ENCODE measurements around the gene AGFG2.

AGFG2 gene

GRCh38 chr7:100586266-100587025 lies 47.4 kb downstream of the AGFG2 start, which contains the start of gene FBXO24:
Gene FBXO24 (plus strand): TSS chr7:100586328. CDS start chr7:100586626, 298 bp downstream.
- DNase-seq = peak; percentile 100

- no peak for DNase-seq
These were observed 49.4 kb downstream of the AGFG2 start for GRCh38 chr7:100588438-100588837.

- no peak for DNase-seq
These were observed 50.4 kb downstream of the AGFG2 start for GRCh38 chr7:100589341-100589947.

GRCh38 chr7:100590077-100590737 lies 51.2 kb downstream of the AGFG2 start:
- no peak for DNase-seq

GRCh38 chr7:100591596-100591995 lies 52.6 kb downstream of the AGFG2 start:
- no peak for DNase-seq

- no peak for DNase-seq
These were observed 56.2 kb downstream of the AGFG2 start for GRCh38 chr7:100595188-100595587.

GRCh38 chr7:100598425-100598824 lies 59.4 kb downstream of the AGFG2 start:
- no peak for DNase-seq

GRCh38 chr7:100599911-100600729 lies 61.1 kb downstream of the AGFG2 start:
- DNase-seq = no peak

- DNase-seq = no peak
These were observed 61.7 kb downstream of the AGFG2 start for GRCh38 chr7:100600730-100601038.

GRCh38 chr7:100602889-100603725 lies 64.1 kb downstream of the AGFG2 start:
- DNase-seq = no peak

GRCh38 chr7:100603726-100604027 lies 64.7 kb downstream of the AGFG2 start:
- DNase-seq = no peak

GRCh38 chr7:100604028-100604975 lies 65.3 kb downstream of the AGFG2 start:
- DNase-seq = peak in 1 of 2 donors; percentile 37

- no peak for DNase-seq
These were observed 66.2 kb downstream of the AGFG2 start for GRCh38 chr7:100604976-100605911.

GRCh38 chr7:100606313-100606712 lies 67.3 kb downstream of the AGFG2 start:
- no peak for DNase-seq

- no peak for DNase-seq
These were observed 68.1 kb downstream of the AGFG2 start for GRCh38 chr7:100607111-100607510.

- DNase-seq = no peak
These were observed 71.0 kb downstream of the AGFG2 start for GRCh38 chr7:100609958-100610357.

- peak; percentile 98 to 99 for DNase-seq
These were observed 73.2 kb downstream of the AGFG2 start, which contains the start of gene MOSPD3 for GRCh38 chr7:100611983-100612729. Gene MOSPD3 (plus strand): TSS chr7:100612540. CDS start chr7:100612792, 252 bp downstream.

- no peak for DNase-seq
These were observed 73.9 kb downstream of the AGFG2 start for GRCh38 chr7:100612730-100613390.
